Large intestine (tissue), 12 donors: ENCODE data around the gene CFAP68. TPM values are rescaled to one million over a fixed set of nuclear protein-coding genes. Genes with fewer than 3 reads are reported as not detected.

ENCODE experiments used
- DNase-seq, 2 donors: peaks; one replicate each; pipeline versions ENCODE4 v3.0.0 to v3.0.0-alpha.2; 2013
- H3K27ac ChIP-seq: one replicate; pipeline ENCODE4 v1.5.1; 2013; ENCODE audit warnings: low read length
- H3K27me3 ChIP-seq: 2 replicates; pipeline ENCODE4 v1.6.1; 2013; ENCODE audit warnings: low read length; ENCODE audit not compliant: control insufficient read depth, insufficient read depth
- H3K36me3 ChIP-seq: 2 replicates; pipeline ENCODE4 v1.6.1; 2013; ENCODE audit warnings: low read length; ENCODE audit not compliant: control insufficient read depth, insufficient read depth
- H3K4me1 ChIP-seq: one replicate; pipeline ENCODE4 v1.6.1; 2013; ENCODE audit warnings: low read length; ENCODE audit not compliant: control insufficient read depth, insufficient read depth
- H3K4me3 ChIP-seq: one replicate; pipeline ENCODE4 v1.5.1; 2013; ENCODE audit warnings: low read length
- H3K9me3 ChIP-seq: one replicate; pipeline ENCODE4 v1.6.1; 2013; ENCODE audit warnings: mild to moderate bottlenecking, low read depth, low read length, moderate library complexity; ENCODE audit not compliant: control insufficient read depth
- WGBS: methylation state at CpG from one replicate; pipeline ENCODE4 v1.1.5; 2013; ENCODE audit warnings: low lambda C conversion rate; ENCODE audit not compliant: insufficient coverage; 5-methylcytosine and 5-hydroxymethylcytosine counted together
- long read RNA-seq, 11 donors: transcript quantifications; one replicate each; lab custom pipeline, GENCODE V29; 2026
- polyA plus RNA-seq: library from polyadenylated mRNA; unstranded; fragments of 120-200 nt; gene quantifications from one replicate; pipeline ENCODE4 v1.2.1, GENCODE V29; 2013

Gene CFAP68, protein sequence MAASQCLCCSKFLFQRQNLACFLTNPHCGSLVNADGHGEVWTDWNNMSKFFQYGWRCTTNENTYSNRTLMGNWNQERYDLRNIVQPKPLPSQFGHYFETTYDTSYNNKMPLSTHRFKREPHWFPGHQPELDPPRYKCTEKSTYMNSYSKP
- polyA plus RNA-seq, result 41.2 TPM
- long read RNA-seq, donor 1, transcript C11orf1-201 (4 exons, 2,885 nt), result major isoform, 13 of 14 reads
- long read RNA-seq, donor 1, partial matches to known transcripts, result 0 of 14 reads
- long read RNA-seq, donor 1, other reads (novel, unspliced or antisense), result 0 of 14 reads
- long read RNA-seq, donor 2, transcript C11orf1-201 (4 exons, 2,885 nt), result major isoform, 26 of 33 reads
- long read RNA-seq, donor 2, partial matches to known transcripts, result 0 of 33 reads
- long read RNA-seq, donor 2, other reads (novel, unspliced or antisense), result 0 of 33 reads
- long read RNA-seq, donor 3, result 0 reads
- long read RNA-seq, donor 4, transcript C11orf1-201 (4 exons, 2,885 nt), result major isoform, 5 of 7 reads
- long read RNA-seq, donor 4, partial matches to known transcripts, result 0 of 7 reads
- long read RNA-seq, donor 4, other reads (novel, unspliced or antisense), result 0 of 7 reads
- long read RNA-seq, donor 5, transcript C11orf1-201 (4 exons, 2,885 nt), result major isoform, 8 of 9 reads
- long read RNA-seq, donor 5, partial matches to known transcripts, result 0 of 9 reads
- long read RNA-seq, donor 5, other reads (novel, unspliced or antisense), result 0 of 9 reads
- long read RNA-seq, donor 6, transcript C11orf1-201 (4 exons, 2,885 nt), result major isoform, 24 of 34 reads
- long read RNA-seq, donor 6, partial matches to known transcripts, result 5 of 34 reads
- long read RNA-seq, donor 6, other reads (novel, unspliced or antisense), result 0 of 34 reads
- long read RNA-seq, donor 7, partial matches to known transcripts, result 0 of 5 reads
- long read RNA-seq, donor 7, other reads (novel, unspliced or antisense), result 0 of 5 reads
- long read RNA-seq, donor 8, transcript C11orf1-201 (4 exons, 2,885 nt), result major isoform, 38 of 46 reads
- long read RNA-seq, donor 8, transcript C11orf1-204 (3 exons, 599 nt), result minor isoform, 5 of 46 reads
- long read RNA-seq, donor 8, partial matches to known transcripts, result 0 of 46 reads
- long read RNA-seq, donor 8, other reads (novel, unspliced or antisense), result 0 of 46 reads
- long read RNA-seq, donor 9, transcript C11orf1-201 (4 exons, 2,885 nt), result major isoform, 19 of 24 reads
- long read RNA-seq, donor 9, partial matches to known transcripts, result 0 of 24 reads
- long read RNA-seq, donor 9, other reads (novel, unspliced or antisense), result 0 of 24 reads
- long read RNA-seq, donor 10, transcript C11orf1-201 (4 exons, 2,885 nt), result major isoform, 24 of 27 reads
- long read RNA-seq, donor 10, partial matches to known transcripts, result 0 of 27 reads
- long read RNA-seq, donor 10, other reads (novel, unspliced or antisense), result 0 of 27 reads
- long read RNA-seq, donor 11, transcript C11orf1-201 (4 exons, 2,885 nt), result major isoform, 15 of 17 reads
- long read RNA-seq, donor 11, partial matches to known transcripts, result 0 of 17 reads
- long read RNA-seq, donor 11, other reads (novel, unspliced or antisense), result 0 of 17 reads

DNA sequence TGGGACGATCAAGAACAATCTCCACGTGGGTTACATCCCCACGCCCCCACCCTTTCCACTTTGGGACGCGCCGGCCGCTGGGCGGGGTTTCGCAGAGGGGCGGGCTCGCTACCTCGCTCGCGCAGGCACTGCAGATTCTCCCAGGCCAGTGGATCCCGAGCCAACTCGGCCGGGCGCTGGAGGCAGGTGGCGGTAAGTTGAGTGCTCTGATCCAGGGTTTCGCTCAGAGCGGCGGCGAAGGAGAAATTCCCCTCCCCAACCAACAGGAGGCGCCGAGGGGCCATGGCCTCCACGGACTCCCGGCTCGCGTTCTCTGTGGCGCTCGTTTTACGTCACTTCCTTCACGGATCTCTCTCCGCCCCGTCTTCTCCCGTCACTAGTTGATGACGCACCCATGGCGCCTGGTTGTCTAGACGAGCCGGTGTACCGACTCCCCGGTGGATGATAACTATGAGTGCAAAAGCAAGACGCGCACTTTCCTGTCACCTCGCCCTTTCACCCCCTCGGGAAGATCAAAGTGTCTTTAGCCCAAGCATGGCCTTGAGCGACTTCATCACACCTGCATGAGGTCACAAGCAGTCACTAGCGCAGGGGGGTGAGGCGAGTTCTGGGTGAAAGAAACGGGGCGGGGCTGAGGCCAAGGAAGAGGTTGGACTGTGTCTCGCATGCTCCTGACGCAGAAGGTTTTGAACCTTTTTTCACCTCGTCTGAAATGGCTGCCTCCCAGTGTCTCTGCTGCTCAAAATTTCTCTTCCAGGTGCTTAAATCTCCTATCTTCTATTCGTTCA lies at the start of gene CFAP68, which contains the start of gene FDXACB1:
TSS of gene CFAP68 (plus strand) at position 693 of the 788 bp plus-strand sequence. CDS start at position 713, 20 bp downstream.
TSS of gene FDXACB1 (minus strand) at position 317 of the 788 bp plus-strand sequence. CDS start at position 284, 33 bp downstream.
- peaks cover 4% of the 10 kb centered on the region for H3K36me3 ChIP-seq
- DNase-seq, result peak; percentile 97 to 99
- WGBS, result no CpG with 5 or more reads among the region's 55 CpGs
- no peaks in the 10 kb centered on the region for H3K9me3 ChIP-seq
- peaks cover 13% of the 10 kb centered on the region for H3K4me1 ChIP-seq
- H3K27me3 ChIP-seq, result no peaks in the 10 kb centered on the region
- peak within 1 kb of the TSS; percentile 96 for H3K27ac ChIP-seq
- peak within 1 kb of the TSS; percentile 85 for H3K4me3 ChIP-seq

DNA sequence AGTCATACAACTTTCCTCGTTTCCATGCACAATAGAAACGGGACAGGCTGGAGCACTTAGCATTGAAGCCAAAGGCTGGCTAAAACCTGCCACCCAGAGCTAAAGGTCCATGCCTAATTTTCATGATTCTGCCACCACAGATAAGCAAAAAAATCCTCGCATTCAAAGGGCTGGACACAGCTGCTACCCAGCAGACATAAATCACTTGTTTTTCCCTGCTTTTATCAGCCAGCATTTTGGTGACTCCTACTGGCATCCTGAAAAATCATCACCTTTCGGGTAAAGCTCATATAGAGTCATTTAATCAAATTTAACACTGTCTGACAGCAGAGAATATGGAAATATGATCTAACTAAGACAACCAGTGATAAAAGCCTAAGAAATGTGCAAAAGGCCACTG lies 45.8 kb upstream of the CFAP68 start:
- peak in 1 of 2 donors; percentile 6 for DNase-seq
- Histone ChIP-seq H3K36me3 (peaks cover 9% of the 10 kb centered on the region), H3K4me3 (no peak overlapping the region), H3K4me1 (peaks cover 39% of the 10 kb centered on the region), H3K27ac (no peak overlapping the region), H3K27me3 (no peaks in the 10 kb centered on the region), H3K9me3 (no peaks in the 10 kb centered on the region)
- 60% methylated on average over 1 of the region's 4 CpGs for WGBS

DNA sequence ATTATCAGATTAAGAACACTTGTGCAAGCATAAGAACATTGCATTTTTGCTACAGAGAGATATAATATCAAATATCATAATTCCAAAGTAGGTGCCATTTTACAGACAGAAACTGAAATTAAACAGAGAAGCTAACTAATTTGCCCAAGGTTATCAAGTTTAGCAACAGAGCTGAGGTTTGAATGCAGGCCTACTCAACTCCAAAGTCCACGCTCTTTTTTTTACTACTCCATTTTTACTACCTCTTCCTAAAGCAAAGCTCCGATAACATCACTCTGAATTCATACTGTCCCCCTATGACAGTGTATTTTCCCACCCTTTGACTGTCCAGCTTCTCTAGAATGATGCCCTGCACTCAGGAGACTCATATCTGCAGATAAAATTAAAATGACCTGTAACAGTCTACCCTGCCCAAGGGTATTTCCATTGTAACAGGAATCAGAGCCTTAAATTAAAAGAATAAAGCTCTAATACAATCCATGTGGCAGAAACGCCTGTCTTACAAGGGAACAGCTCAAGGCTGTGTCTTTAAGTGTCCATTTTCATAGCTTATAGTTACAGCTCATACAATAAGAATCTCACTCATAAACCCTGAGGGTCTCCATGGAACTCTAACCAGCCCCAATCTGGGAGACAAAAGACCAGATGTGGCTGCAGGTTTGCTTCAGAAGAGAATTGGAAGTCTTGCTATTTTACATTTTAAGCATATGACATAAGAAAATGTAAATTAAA lies 44.7 kb upstream of the CFAP68 start:
- 59% methylated on average over 2 of the region's 3 CpGs for WGBS
- Histone ChIP-seq H3K4me3 (no peak overlapping the region), H3K27ac (peak overlapping the region; percentile 67), H3K36me3 (peaks cover 9% of the 10 kb centered on the region), H3K27me3 (no peaks in the 10 kb centered on the region), H3K9me3 (no peaks in the 10 kb centered on the region), H3K4me1 (peaks cover 39% of the 10 kb centered on the region)
- peak; percentile 46 to 81 for DNase-seq

DNA sequence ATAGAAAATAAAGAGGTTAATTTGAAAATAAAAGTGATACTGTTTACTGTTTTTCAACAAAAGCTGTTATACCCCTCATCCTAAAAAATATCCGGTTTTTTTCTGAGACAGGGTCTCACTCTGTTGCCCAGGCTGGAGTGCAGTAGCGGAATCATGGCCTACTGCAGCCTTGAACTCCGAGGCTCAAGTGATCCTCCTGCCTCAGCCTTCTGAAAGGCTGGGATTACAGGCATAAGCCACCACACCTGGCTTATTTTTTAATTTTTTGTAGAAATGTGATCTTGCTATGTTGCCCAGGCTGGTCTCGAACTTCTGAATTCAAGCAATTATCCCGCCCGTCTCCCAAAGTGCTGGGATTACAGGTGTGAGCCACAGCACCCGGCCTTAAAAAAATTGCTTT lies 43.7 kb upstream of the CFAP68 start:
- H3K27me3 ChIP-seq, result no peaks in the 10 kb centered on the region

DNA sequence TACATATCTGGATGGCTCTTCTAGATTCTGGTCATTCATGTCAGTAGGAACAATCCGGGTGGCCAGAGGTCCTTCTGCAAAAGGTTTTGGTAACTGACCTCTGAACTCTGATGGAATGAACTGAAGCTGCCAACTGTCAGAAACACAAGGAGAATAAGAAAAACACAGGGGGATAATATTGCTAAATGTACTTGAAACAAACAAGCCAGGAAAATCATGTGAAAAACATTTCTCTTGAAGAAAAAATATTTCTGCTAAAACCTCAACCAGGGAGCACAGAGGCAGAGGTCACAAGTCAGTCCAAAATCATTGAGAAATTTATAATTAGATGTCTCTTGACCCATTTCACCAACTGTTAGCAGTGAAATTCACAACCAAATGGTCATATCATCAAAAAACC lies 43.2 kb upstream of the CFAP68 start:
- H3K9me3 ChIP-seq, result no peaks in the 10 kb centered on the region
- DNase-seq, result no peak
- no CpG with 5 or more reads among the region's 1 CpG for WGBS
- H3K4me1 ChIP-seq, result peaks cover 39% of the 10 kb centered on the region
- peaks cover 4% of the 10 kb centered on the region for H3K36me3 ChIP-seq
- H3K27ac ChIP-seq, result peak overlapping the region; percentile 67
- H3K4me3 ChIP-seq, result no peak overlapping the region
- H3K27me3 ChIP-seq, result no peaks in the 10 kb centered on the region

More for the DNA sequence above, 43.7 kb upstream of the CFAP68 start:
- Histone ChIP-seq H3K9me3 (no peaks in the 10 kb centered on the region), H3K4me1 (peaks cover 39% of the 10 kb centered on the region), H3K27ac (peak overlapping the region; percentile 67), H3K4me3 (no peak overlapping the region), H3K36me3 (peaks cover 8% of the 10 kb centered on the region)
- no CpG with 5 or more reads among the region's 7 CpGs for WGBS
- no peak for DNase-seq

DNA sequence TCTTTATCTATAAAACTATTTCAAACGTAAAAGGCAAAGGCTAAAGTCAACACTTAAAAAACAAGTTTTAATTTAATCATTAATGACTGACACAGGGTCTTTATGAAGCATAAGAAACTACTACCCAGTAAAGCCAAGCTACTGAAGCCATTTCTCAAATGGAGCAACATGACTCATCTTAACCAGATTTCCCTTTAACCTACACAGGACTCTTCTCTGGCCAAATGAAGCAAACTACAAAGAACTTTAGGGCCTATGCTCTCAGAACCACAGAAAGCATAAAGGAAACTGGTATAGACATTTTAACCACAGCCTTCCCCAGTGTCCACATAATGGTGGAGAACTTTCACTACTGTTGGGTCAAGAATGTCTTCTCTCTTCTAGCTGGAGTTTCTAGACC lies 42.6 kb upstream of the CFAP68 start:
- no peak overlapping the region for H3K4me3 ChIP-seq
- no peaks in the 10 kb centered on the region for H3K9me3 ChIP-seq
- H3K4me1 ChIP-seq, result peaks cover 39% of the 10 kb centered on the region
- peak; percentile 12 to 51 for DNase-seq
- H3K36me3 ChIP-seq, result peaks cover 2% of the 10 kb centered on the region
- no CpG with 5 or more reads among the region's 1 CpG for WGBS
- no peaks in the 10 kb centered on the region for H3K27me3 ChIP-seq
- peak overlapping the region; percentile 67 for H3K27ac ChIP-seq

DNA sequence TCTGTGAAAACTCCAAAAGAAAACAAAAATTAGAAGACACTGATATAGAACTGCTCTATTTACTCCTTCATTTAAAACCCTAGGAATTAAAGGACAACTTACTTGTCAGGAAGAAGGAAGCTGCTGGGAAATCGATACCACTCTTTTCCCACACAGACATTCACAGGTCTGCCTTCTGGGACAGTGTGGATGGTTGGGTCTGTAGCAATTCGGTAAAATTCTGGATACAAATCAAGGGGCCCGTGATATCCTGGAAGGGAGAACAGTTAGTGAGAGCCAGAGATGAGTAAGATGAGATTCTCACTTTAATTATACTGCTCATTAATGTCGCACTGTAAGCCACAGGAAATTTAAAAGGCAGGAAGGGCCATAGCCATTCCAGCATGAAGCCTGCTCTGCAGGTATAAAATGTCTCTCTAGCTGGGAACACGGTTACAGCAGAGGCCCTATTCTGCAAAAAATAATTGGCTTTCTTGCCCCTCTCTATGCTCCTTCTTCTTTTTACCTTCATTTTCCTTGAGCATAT lies 41.9 kb upstream of the CFAP68 start:
- Histone ChIP-seq H3K9me3 (no peaks in the 10 kb centered on the region), H3K27ac (peak overlapping the region; percentile 67), H3K4me3 (no peak overlapping the region), H3K27me3 (no peaks in the 10 kb centered on the region), H3K4me1 (peaks cover 39% of the 10 kb centered on the region), H3K36me3 (peaks cover 4% of the 10 kb centered on the region)
- WGBS, result 70% methylated on average over 2 of the region's 5 CpGs
- no peak for DNase-seq

DNA sequence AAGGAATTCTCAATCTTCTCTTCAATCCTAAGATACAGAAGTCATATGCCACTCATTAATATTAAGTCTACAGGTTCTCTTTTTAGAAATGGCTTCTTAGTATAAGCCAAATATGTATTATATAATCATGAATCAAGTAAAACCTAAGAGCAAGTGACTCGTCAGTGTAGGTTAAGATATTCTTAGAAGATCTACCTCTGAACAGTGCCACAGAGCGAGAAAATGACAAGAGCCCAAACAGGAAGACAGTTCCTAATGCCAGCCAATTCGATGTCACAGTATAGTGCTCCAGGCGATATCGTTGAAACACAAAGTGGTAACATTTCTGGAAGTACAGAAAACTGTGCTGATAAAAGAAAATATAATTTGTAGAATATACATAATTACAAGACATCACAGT lies 41.3 kb upstream of the CFAP68 start:
- H3K27me3 ChIP-seq, result no peaks in the 10 kb centered on the region
- H3K27ac ChIP-seq, result no peak overlapping the region
- peaks cover 8% of the 10 kb centered on the region for H3K36me3 ChIP-seq
- H3K4me3 ChIP-seq, result no peak overlapping the region
- peaks cover 39% of the 10 kb centered on the region for H3K4me1 ChIP-seq
- 80% methylated on average over 1 of the region's 5 CpGs for WGBS
- no peak for DNase-seq
- H3K9me3 ChIP-seq, result no peaks in the 10 kb centered on the region
